HG03097 (cell line): ENCODE results near the gene EYS.
"Not testable (repeated sequence)": the region's sequence is repeated elsewhere in the genome, so short reads cannot be mapped to it uniquely, and the experiment has no call there.

Experiments used
- ATAC-seq: cut with Tn5 transposase; IDR thresholded peaks from one replicate; pipeline ENCODE4 v1.9.1; 2021; ENCODE audit not compliant: unreplicated experiment, low FRiP score

EYS gene

GRCh38 chr6:64288351-64288750 is 1418.7 kb downstream of the EYS start:
- no peak for ATAC-seq

- no peak for ATAC-seq
These were observed 1425.9 kb downstream of the EYS start for GRCh38 chr6:64281167-64281566.

GRCh38 chr6:64280569-64280968 is 1426.5 kb downstream of the EYS start:
- ATAC-seq = no peak

GRCh38 chr6:64270083-64270482 is 1436.9 kb downstream of the EYS start:
- ATAC-seq = no peak

GRCh38 chr6:64266351-64266821 is 1440.6 kb downstream of the EYS start:
- ATAC-seq = peak; percentile 83

GRCh38 chr6:64263778-64264177 is 1443.2 kb downstream of the EYS start:
- ATAC-seq = no peak

- no peak for ATAC-seq
These were observed 1447.7 kb downstream of the EYS start for GRCh38 chr6:64259372-64259771.

- no peak for ATAC-seq
These were observed 1448.3 kb downstream of the EYS start for GRCh38 chr6:64258752-64259151.

- ATAC-seq = no peak
These were observed 1448.7 kb downstream of the EYS start for GRCh38 chr6:64258302-64258701.

- no peak for ATAC-seq
These were observed 1449.4 kb downstream of the EYS start for GRCh38 chr6:64257586-64257985.

GRCh38 chr6:64256483-64256882 is 1450.5 kb downstream of the EYS start:
- no peak for ATAC-seq

- ATAC-seq = no peak
These were observed 1452.0 kb downstream of the EYS start for GRCh38 chr6:64255000-64255399.

GRCh38 chr6:64254558-64254957 is 1452.5 kb downstream of the EYS start:
- no peak for ATAC-seq

- no peak for ATAC-seq
These were observed 1454.8 kb downstream of the EYS start for GRCh38 chr6:64252256-64252655.

- no peak for ATAC-seq
These were observed 1456.9 kb downstream of the EYS start for GRCh38 chr6:64250126-64250525.

- no peak for ATAC-seq
These were observed 1457.9 kb downstream of the EYS start for GRCh38 chr6:64249115-64249514.

GRCh38 chr6:64243618-64244017 is 1463.4 kb downstream of the EYS start:
- ATAC-seq = no peak

- not testable (repeated sequence) for ATAC-seq
These were observed 1468.1 kb downstream of the EYS start for GRCh38 chr6:64238908-64239307.

- no peak for ATAC-seq
These were observed 1469.0 kb downstream of the EYS start for GRCh38 chr6:64238071-64238470.

GRCh38 chr6:64233746-64234145 is 1473.3 kb downstream of the EYS start:
- ATAC-seq = no peak

- no peak for ATAC-seq
These were observed 1475.1 kb downstream of the EYS start for GRCh38 chr6:64231928-64232327.

- no peak for ATAC-seq
These were observed 1476.5 kb downstream of the EYS start for GRCh38 chr6:64230530-64230929.

GRCh38 chr6:64227863-64228262 is 1479.2 kb downstream of the EYS start:
- no peak for ATAC-seq
